Activated CD4-positive, CD25-positive, alpha-beta regulatory T cell treated with anti-CD3 and anti-CD28 coated beads, Interleukin-2, amount 50 U/mL, for 16 hours (primary cell): ENCODE data around the gene MIEN1.
"Not testable (repeated sequence)": the region's sequence is repeated elsewhere in the genome, so short reads cannot be mapped to it uniquely, and the experiment has no call there.

Source experiments
- DNase-seq: peaks from one replicate; pipeline ENCODE4 v3.0.0-alpha.2; 2020; ENCODE audit warnings: low read depth, low spot score

Gene MIEN1

DNA sequence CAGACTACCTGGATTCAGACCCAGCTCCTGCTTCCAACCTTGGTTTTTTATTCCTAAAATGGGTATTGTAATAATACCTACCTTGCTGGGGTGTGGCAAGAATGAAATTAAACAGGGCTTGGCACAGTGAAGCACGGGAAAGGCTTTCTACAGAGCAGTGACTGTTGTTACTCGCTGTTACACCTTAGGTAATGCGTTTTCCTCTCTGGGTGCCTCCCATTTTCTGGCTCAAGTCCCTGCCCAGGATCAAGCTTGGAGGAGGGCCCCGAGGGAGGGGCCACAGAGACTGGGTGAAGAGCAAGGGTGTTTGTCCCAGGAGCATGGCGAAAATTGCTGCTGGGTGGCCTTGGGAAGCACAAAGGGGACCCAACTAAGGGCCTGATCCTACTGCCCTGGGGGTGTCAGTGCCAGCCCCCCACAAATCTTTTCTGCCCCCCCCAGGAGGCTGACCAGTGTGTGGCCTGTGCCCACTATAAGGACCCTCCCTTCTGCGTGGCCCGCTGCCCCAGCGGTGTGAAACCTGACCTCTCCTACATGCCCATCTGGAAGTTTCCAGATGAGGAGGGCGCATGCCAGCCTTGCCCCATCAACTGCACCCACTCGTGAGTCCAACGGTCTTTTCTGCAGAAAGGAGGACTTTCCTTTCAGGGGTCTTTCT, 13.3 kb downstream of the MIEN1 start:
- DNase-seq, result no peak

GRCh38 chr17:39716073-39716818, 14.1 kb downstream of the MIEN1 start:
- no peak for DNase-seq

- DNase-seq, result no peak
These were observed 14.8 kb downstream of the MIEN1 start for GRCh38 chr17:39715375-39716072.

DNA sequence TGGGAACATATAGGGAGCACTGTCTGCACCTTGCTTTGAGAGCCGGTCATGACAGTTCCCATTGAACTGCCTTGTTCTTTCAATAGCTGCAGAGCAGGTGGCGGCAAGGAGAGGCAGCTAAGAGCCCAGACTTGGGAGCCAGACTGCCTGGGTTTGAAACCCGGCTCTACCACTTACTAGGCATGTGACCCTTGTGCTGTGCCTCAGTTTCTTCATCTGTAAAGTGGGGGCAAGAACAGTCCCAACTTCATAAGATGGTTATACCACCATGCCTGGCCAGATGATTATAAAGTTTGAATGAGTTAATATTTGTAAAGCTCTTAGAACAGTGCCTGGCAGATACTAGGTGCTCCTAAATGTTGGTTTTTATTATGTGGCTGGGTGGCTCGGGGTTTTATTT, 16.1 kb downstream of the MIEN1 start:
- no peak for DNase-seq

GRCh38 chr17:39711851-39712250, 18.5 kb downstream of the MIEN1 start:
- DNase-seq, result no peak

- DNase-seq, result not testable (repeated sequence)
These were observed 19.3 kb downstream of the MIEN1 start for GRCh38 chr17:39711071-39711470.

GRCh38 chr17:39709998-39710964, 20.1 kb downstream of the MIEN1 start:
- DNase-seq, result no peak

- no peak for DNase-seq
These were observed 20.9 kb downstream of the MIEN1 start for GRCh38 chr17:39709319-39709997.

- no peak for DNase-seq
These were observed 23.4 kb downstream of the MIEN1 start for GRCh38 chr17:39706921-39707337.

DNA sequence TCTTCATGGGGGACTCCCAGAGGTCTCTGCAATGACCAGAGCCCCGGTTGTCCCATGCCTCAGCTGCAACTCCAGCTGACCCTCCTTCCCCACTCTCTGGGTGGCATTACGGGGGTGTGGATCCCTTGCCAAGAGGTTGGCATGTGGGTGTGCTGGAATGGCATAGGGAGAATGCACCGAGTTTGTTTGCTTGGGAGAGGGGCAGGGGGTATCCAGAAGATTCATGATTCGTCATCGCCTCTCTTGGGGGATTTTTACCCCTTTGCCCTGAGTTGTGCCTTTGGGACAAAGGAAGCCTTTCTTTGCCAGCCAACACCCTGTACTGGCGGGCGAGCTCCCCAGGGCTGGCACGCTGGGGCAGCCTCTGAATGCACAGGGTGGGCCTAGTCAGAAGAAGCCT, 23.9 kb downstream of the MIEN1 start:
- DNase-seq, result no peak

DNA sequence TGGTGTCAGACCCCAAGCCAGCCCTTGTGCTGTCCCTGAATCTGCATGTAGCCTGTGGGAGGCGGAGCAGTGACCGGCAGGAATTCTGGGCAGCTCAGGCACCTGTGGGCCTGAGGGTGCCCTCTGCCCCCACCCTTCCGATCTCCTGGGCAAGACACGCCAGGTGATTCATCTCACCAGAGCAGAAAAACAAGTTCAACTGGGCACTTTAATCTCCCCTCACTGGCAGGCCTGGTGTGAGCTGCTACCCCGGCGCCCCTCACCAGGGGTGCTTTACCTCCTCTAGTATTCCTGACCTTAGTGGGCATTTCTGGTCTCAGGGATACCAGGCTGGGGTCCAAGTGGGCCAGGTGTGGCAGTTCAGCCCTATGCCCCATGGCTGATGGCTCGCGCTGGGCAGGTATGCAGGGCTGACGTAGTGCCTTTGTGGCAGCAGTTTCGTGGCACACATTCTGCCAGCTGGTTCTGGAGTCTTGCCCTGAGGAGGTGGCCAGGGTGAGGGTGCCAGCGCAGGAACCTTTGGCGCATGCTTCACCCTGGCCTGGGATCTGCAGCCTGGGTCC, 24.5 kb downstream of the MIEN1 start:
- DNase-seq, result no peak

- no peak for DNase-seq
These were observed 25.3 kb downstream of the MIEN1 start for GRCh38 chr17:39704821-39705551.

DNA sequence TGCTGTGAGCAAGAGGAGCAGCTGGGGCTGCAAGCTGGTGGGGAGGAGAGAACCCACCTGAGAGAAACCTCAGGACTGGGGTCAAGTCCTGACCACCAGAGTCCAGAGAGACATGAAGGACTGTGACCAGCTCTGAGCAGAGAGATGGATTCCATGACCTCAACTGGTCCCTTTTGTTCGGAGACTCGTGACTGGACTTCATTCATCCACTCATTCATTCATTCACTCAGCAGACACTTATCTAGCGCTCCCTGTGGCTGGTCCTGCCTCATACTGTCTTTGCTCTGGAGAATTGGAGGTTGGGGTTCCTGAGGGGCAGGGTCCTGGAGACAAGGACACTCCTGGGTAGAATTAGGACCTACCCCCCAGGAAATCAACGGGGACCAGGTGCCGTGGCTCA, 26.4 kb downstream of the MIEN1 start:
- DNase-seq, result no peak

GRCh38 chr17:39702901-39703893, 27.1 kb downstream of the MIEN1 start:
- no peak for DNase-seq

DNA sequence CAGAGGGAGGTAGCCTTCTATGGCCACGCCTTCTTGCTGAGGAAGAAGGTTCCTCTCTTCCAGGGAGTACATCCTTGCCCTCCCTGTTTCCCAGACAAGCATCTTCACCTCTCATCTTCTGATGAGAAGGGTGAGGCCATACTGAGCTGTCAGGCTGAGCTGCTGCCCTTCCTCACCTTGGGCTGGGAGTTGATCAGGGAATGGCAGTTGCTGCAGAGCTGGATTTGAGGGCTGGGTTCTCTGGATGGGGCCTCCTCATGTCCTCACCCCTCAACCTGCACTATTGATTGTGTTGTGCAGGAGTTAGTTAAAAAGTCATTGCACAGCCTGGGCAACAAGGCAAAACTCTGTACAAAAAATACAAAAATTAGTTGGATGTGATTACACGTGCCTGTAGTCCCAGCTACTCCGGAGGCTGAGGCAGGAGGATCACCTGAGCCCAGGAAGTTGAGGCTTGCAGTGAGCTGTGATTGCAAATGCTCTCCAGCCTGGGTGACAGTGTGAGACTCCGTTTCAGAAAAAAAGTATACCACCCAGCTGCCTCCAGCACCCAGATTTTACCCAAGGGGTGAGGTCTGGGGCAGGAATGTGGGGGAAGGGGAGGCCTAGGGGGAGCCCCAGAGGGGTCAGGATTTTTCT, 28.4 kb downstream of the MIEN1 start:
- no peak for DNase-seq

DNA sequence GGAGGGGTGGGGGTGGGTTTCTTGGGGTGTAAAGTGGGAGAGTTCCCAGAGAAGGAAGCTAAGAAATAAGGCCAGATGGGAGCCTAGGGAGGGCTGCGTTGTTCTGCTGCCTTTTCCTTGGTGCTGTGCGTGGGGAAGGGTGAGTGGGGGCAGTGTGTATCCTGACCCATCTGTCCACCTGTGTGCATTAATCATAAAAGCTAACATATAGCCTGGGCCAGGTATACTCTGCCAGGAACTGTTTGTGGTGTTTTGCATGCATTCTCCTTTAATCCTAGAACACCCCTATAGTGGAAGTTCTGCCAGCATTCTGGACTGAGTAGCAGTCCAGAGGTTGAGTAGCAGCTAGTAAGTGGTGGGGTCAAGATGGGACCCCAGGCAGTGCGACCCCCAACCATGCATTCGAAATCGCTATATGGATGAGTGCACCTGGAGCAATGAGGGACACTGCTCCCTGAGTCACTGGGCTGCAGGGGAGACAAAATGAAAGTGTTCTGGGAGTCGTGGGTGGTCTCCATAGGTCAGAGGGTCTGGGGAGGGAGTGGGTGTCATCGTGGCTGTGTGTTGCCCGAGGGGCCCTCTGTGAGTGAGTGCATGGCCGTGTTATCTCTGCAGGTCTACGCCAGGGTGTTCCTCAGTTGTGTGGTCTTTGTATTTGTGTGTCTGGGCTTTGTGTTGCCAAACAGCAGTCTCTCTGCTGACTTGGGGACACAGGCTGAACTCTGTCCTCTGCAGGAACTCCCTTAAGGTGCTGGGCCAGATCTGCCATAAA, 29.1 kb downstream of the MIEN1 start:
- no peak for DNase-seq
